GM10248 (cell line): ENCODE data around the gene NUP54.

ENCODE experiments used
- CTCF ChIA-PET: fragments of 300-600 bp; sonication (Branson Sonifier 250); formaldehyde crosslinking; extraction: SDS; loops from one replicate; lab custom pipeline; 2021; ENCODE audit warnings: antibody characterized with exemption; lab: Yijun Ruan, JAX
- POLR2A ChIA-PET: fragments of 350-650 bp; sonication (Branson Sonifier 250); formaldehyde crosslinking; extraction: SDS; loops from one replicate; lab custom pipeline; 2020; ENCODE audit warnings: antibody characterized with exemption; lab: Yijun Ruan, JAX
- DNase-seq: peaks from one replicate; pipeline ENCODE4 v3.0.0; 2012; ENCODE audit errors: extremely low spot score
- CTCF ChIP-seq: IDR thresholded peaks from 2 replicates; pipeline ENCODE4 v1.5.1; 2012; ENCODE audit warnings: mild to moderate bottlenecking, low read depth; ENCODE audit errors: extremely low read depth, missing control alignments, control extremely low read depth

NUP54 gene

GRCh38 chr4:76072760-76073159, 75.4 kb downstream of the NUP54 start:
- ChIA-PET POLR2A (no interaction called here), CTCF (interaction anchor here (1.5 kb wide), 1 partner anchor 12 kb away, joined by 5 read pairs; no protein-coding TSS in a partner anchor)
- DNase-seq, result no peak
- no peak for TF ChIP-seq CTCF

GRCh38 chr4:76067652-76068286, 80.4 kb downstream of the NUP54 start:
- ChIA-PET CTCF (interaction anchor here (1.0 to 3.2 kb wide), 13 partner anchors 9 to 175 kb away, joined by 3 to 39 read pairs (median 7); partner anchors contain the start of genes CXCL10 and SDAD1), POLR2A (no interaction called here)
- DNase-seq, result peak; percentile 70
- peak; percentile 86 for TF ChIP-seq CTCF

GRCh38 chr4:76066546-76066945, 81.7 kb downstream of the NUP54 start:
- DNase-seq, result no peak
- ChIA-PET POLR2A (no interaction called here), CTCF (interaction anchor here (0.7 to 3.2 kb wide), 13 partner anchors 12 to 174 kb away, joined by 3 to 39 read pairs (median 6); partner anchors contain the start of genes CXCL10 and SDAD1)
- TF ChIP-seq CTCF, result no peak
